KMS-11 (cell line): ENCODE data around the gene USP14.

ENCODE experiments used
- H2AFZ ChIP-seq: fragments of 200-600 bp; sonication (generic); 2 replicates; pipeline ENCODE4 v1.6.1; 2016; ENCODE audit warnings: antibody characterized with exemption, mixed run types, low read depth
- H3K27ac ChIP-seq: fragments of 200-600 bp; sonication (generic); 2 replicates; pipeline ENCODE4 v1.6.1; 2016; ENCODE audit warnings: mild to moderate bottlenecking, mixed run types
- H3K27me3 ChIP-seq: fragments of 200-600 bp; sonication (generic); 2 replicates; pipeline ENCODE4 v1.6.1; 2017; ENCODE audit warnings: mild to moderate bottlenecking, low read depth, mixed run types, moderate library complexity; ENCODE audit not compliant: insufficient read depth
- H3K36me3 ChIP-seq: fragments of 200-600 bp; sonication (generic); 2 replicates; pipeline ENCODE4 v1.6.1; 2017; ENCODE audit warnings: mild to moderate bottlenecking, mixed run types; ENCODE audit not compliant: insufficient read depth
- H3K4me1 ChIP-seq: fragments of 200-600 bp; sonication (generic); 2 replicates; pipeline ENCODE4 v1.6.1; 2016; ENCODE audit warnings: mild to moderate bottlenecking, low read depth, mixed run types; ENCODE audit not compliant: poor library complexity, severe bottlenecking
- H3K4me2 ChIP-seq: fragments of 200-600 bp; sonication (generic); 2 replicates; pipeline ENCODE4 v1.7.0; 2016; ENCODE audit warnings: mild to moderate bottlenecking, mixed run types
- H3K4me3 ChIP-seq: fragments of 200-600 bp; sonication (generic); IDR thresholded peaks from 2 replicates; pipeline ENCODE4 v1.6.1; 2017; ENCODE audit warnings: low read depth, low read length, mixed read lengths; ENCODE audit not compliant: insufficient read depth
- H3K79me2 ChIP-seq: fragments of 200-600 bp; sonication (generic); 2 replicates; pipeline ENCODE4 v1.6.1; 2016; ENCODE audit warnings: low read depth, mixed run types; ENCODE audit not compliant: insufficient read depth
- H3K9ac ChIP-seq: fragments of 200-600 bp; sonication (generic); 2 replicates; pipeline ENCODE4 v1.6.1; 2016; ENCODE audit warnings: mild to moderate bottlenecking, mixed run types
- H4K20me1 ChIP-seq: fragments of 200-600 bp; sonication (generic); 2 replicates; pipeline ENCODE4 v1.6.1; 2016; ENCODE audit warnings: mild to moderate bottlenecking, mixed run types; ENCODE audit not compliant: insufficient read depth
- CTCF ChIP-seq: fragments of 200-600 bp; sonication (generic); conservative IDR thresholded peaks from 2 replicates; pipeline ENCODE4 v1.6.1; 2017; ENCODE audit warnings: low read depth, mild to moderate bottlenecking, antibody characterized with exemption, low read length, moderate library complexity, mixed read lengths

Gene USP14

GRCh38 chr18:240175-240574 lies 81.8 kb downstream of the USP14 start:
- H3K27ac ChIP-seq = no peak overlapping the region
- H3K4me1 ChIP-seq = no peaks in the 10 kb centered on the region
- no peak overlapping the region for H2AFZ ChIP-seq
- no peak for TF ChIP-seq CTCF
- no peak overlapping the region for H3K4me2 ChIP-seq
- H3K9ac ChIP-seq = no peak overlapping the region
- H3K79me2 ChIP-seq = no peaks in the 10 kb centered on the region
- no peaks in the 10 kb centered on the region for H3K27me3 ChIP-seq
- no peak overlapping the region for H3K4me3 ChIP-seq
- no peaks in the 10 kb centered on the region for H4K20me1 ChIP-seq
- H3K36me3 ChIP-seq = no peaks in the 10 kb centered on the region

- H3K9ac ChIP-seq = no peak overlapping the region
- no peaks in the 10 kb centered on the region for H3K4me1 ChIP-seq
- no peak overlapping the region for H3K4me2 ChIP-seq
- H3K27me3 ChIP-seq = no peaks in the 10 kb centered on the region
- H3K79me2 ChIP-seq = no peaks in the 10 kb centered on the region
- no peaks in the 10 kb centered on the region for H4K20me1 ChIP-seq
- no peak overlapping the region for H3K4me3 ChIP-seq
- no peaks in the 10 kb centered on the region for H3K36me3 ChIP-seq
- no peak overlapping the region for H2AFZ ChIP-seq
- no peak for TF ChIP-seq CTCF
- H3K27ac ChIP-seq = no peak overlapping the region
Measured at GRCh38 chr18:245282-245847, 87.0 kb downstream of the USP14 start.

- H3K27ac ChIP-seq = no peak overlapping the region
- no peak overlapping the region for H3K4me2 ChIP-seq
- TF ChIP-seq CTCF = no peak
- H2AFZ ChIP-seq = no peak overlapping the region
- no peak overlapping the region for H3K4me3 ChIP-seq
- no peaks in the 10 kb centered on the region for H3K79me2 ChIP-seq
- H3K36me3 ChIP-seq = no peaks in the 10 kb centered on the region; the same call in 1 of the 2 replicates
- H3K27me3 ChIP-seq = no peaks in the 10 kb centered on the region
- no peaks in the 10 kb centered on the region for H3K4me1 ChIP-seq
- no peaks in the 10 kb centered on the region for H4K20me1 ChIP-seq
- no peak overlapping the region for H3K9ac ChIP-seq
Measured at GRCh38 chr18:248053-248452, 89.7 kb downstream of the USP14 start.

GRCh38 chr18:250685-251084 lies 92.3 kb downstream of the USP14 start:
- Histone ChIP-seq H3K9ac (no peak overlapping the region), H3K4me1 (no peaks in the 10 kb centered on the region), H3K27me3 (no peaks in the 10 kb centered on the region), H3K36me3 (no peaks in the 10 kb centered on the region; the same call in 1 of the 2 replicates), H3K79me2 (no peaks in the 10 kb centered on the region), H3K4me2 (no peak overlapping the region), H3K4me3 (no peak overlapping the region), H3K27ac (no peak overlapping the region), H4K20me1 (no peaks in the 10 kb centered on the region), H2AFZ (no peak overlapping the region)
- no peak for TF ChIP-seq CTCF
